ENCODE measurements around the gene TPST1.

DNA sequence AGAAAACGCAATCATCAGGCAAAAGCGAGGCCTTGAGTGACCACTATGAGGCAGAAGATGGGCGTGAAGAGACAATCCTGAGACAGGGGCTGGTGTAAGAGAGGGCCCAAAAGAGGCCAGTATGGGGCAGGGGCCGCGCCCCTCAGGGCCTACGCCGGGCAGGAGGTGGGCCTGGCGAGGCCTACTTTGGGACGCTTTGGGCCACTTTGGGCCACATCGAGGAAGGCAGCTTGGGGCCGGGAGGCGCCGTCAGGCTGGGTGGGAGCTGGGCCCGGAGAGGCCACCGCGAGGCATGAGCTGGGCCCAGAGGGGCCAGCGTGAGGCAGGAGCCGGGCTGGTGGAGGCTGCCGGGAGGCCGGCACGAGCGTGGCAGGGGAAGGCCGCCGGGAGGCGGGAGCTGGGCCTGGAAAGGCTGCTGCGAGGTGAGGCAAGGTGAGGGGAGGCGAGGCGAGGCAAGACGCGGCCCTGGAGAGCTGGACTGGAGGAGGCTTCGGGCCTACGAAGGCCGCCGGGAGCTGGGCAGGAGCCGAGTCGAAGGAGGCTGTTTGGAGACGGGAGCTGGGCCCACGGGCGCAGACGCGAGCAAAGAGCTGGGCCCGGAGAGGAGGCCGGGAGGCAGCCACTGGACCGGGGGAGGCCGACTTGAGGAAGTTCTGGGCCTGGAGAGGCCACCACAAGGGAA, 171.3 kb downstream of the TPST1 start:
- TF ChIP-seq, protein P1, sequence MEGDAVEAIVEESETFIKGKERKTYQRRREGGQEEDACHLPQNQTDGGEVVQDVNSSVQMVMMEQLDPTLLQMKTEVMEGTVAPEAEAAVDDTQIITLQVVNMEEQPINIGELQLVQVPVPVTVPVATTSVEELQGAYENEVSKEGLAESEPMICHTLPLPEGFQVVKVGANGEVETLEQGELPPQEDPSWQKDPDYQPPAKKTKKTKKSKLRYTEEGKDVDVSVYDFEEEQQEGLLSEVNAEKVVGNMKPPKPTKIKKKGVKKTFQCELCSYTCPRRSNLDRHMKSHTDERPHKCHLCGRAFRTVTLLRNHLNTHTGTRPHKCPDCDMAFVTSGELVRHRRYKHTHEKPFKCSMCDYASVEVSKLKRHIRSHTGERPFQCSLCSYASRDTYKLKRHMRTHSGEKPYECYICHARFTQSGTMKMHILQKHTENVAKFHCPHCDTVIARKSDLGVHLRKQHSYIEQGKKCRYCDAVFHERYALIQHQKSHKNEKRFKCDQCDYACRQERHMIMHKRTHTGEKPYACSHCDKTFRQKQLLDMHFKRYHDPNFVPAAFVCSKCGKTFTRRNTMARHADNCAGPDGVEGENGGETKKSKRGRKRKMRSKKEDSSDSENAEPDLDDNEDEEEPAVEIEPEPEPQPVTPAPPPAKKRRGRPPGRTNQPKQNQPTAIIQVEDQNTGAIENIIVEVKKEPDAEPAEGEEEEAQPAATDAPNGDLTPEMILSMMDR (IDR thresholded peaks at IDR 0.05; ENCODE audit: low read depth, low read length), result no peak
- TF ChIP-seq EZH2phosphoT487 (IDR thresholded peaks at IDR 0.05; ENCODE audit: low read depth), result no peak
